Measurements from ENCODE around the gene EXOC2. TPM values are rescaled to one million over a fixed set of nuclear protein-coding genes. Genes with fewer than 3 reads are reported as not detected.

The EXOC2 gene
- total RNA-seq, 2 experiments from 2014 or later, result 31.9 to 35.4 TPM

DNA sequence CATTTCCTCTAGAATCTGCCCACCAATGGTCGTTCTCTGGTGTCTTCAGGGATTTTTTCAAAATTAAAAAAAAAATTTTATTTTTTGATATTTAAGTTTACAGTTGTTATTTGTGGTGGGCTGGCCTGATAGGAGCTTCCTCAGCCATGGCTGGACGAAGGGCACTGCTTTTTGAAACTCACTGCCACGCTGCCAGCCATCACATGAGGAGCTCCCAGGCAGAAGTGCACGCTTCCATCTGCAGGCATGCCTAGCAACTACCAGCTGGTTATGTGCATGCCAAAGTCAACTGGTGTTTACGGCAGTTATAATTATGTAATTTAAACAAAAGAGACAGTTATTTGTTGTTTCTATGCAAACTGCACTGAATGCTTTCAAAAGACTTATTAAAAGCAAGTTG is 196.3 kb downstream of the EXOC2 start:
- Mint-ChIP-seq H3K9me3 (no peaks in the 10 kb centered on the region), H3K4me1 (peaks cover 71% of the 10 kb centered on the region), H3K27ac (no peak overlapping the region), H3K36me3 (peaks cover 22% of the 10 kb centered on the region), H3K4me3 (no peak overlapping the region), H3K27me3 (no peaks in the 10 kb centered on the region)
- ATAC-seq (ENCODE audit: low read depth), result no peak
- DNase-seq, result no peak
- POLR2A ChIA-PET, result interaction anchor here (4.1 kb wide), 1 partner anchor 105 kb away, joined by 34 read pairs; the partner anchor contains the start of gene IRF4

DNA sequence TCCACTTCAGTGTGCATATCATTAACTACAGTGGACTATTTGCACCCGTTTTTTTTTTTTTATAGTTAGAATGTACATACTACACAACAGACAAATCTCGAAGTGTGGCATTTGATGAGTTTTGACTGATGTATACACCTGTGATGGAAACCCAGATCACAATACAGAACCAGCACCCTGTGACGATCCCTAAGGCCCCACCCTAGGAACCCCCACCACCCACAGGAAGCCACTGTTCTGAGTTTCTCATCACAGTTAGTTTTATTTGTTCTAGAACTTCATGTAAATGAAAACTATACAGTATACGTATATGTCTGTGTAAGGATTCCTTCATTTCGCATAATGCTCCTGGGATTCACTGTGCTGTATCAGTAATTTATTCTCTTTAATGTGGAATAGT is 198.5 kb downstream of the EXOC2 start:
- DNase-seq, result no peak
- H3K4me1 Mint-ChIP-seq, result peaks cover 77% of the 10 kb centered on the region
- peaks cover 23% of the 10 kb centered on the region for H3K36me3 Mint-ChIP-seq
- H3K4me3 Mint-ChIP-seq, result peak overlapping the region; percentile 35
- POLR2A ChIA-PET, result no interaction called here
- peak overlapping the region; percentile 91 for H3K27ac Mint-ChIP-seq
- no peak for ATAC-seq (ENCODE audit: low read depth)
- no peaks in the 10 kb centered on the region for H3K9me3 Mint-ChIP-seq
- no peaks in the 10 kb centered on the region for H3K27me3 Mint-ChIP-seq

DNA sequence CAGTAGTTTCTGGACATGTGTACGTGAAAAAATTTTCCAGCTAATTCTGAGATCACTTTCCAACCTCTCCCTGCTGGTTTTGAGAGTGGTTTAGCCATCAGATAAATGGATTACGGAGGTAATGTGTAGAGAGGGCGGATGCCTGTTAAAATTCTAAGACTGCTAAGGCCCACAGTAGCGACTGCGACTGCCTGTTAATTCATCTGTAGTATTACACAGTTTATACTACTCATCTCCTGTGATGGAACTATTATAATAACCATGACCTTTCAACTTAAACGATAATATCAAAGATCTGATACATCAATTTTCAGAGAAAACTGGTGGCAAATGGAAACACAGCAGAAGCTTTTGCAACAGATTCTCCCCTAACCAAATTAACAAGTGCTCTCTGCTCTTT is 199.1 kb downstream of the EXOC2 start:
- ATAC-seq (ENCODE audit: low read depth) (no peak), DNase-seq (no peak)
- H3K9me3 Mint-ChIP-seq, result no peaks in the 10 kb centered on the region
- no peaks in the 10 kb centered on the region for H3K27me3 Mint-ChIP-seq
- peaks cover 77% of the 10 kb centered on the region for H3K4me1 Mint-ChIP-seq
- H3K4me3 Mint-ChIP-seq, result peak overlapping the region; percentile 70
- peaks cover 23% of the 10 kb centered on the region for H3K36me3 Mint-ChIP-seq
- H3K27ac Mint-ChIP-seq, result peak overlapping the region; percentile 91
- POLR2A ChIA-PET, result interaction anchor here (1.0 to 1.5 kb wide), 5 partner anchors 17 to 102 kb away, joined by 3 to 13 read pairs (median 5); partner anchors contain the start of gene IRF4

DNA sequence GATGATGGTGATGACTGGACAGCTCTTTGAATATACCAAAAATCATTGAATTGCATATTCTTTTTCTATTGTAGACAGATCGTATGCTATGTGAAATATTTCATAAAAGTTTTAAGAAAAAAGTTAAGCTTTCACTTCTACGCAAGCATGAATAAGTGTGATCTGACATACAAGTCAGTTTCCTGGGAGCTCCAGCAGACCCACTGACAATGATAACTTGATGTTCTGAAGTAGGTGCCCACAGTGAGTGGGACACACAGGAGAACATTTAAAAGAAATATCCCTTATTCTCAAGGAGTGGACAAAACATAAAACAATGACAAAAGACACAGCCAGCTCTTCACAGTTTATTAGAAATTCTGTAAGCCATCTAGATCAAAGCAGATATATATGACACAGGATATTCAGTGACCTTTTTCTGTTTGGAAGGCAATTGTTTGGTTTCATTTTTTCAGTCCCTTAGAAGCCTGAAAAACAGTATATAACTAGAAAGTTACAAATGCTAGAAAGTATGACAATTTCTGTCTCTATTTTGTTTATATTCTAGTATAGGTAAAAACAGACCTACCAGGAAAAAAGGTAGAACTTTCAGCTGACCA is 200.0 kb downstream of the EXOC2 start:
- Mint-ChIP-seq H3K4me1 (peaks cover 75% of the 10 kb centered on the region), H3K9me3 (no peaks in the 10 kb centered on the region), H3K4me3 (peak overlapping the region; percentile 70), H3K27me3 (no peaks in the 10 kb centered on the region), H3K36me3 (peaks cover 23% of the 10 kb centered on the region), H3K27ac (peak overlapping the region; percentile 91)
- ATAC-seq (ENCODE audit: low read depth) (peak; percentile 15), DNase-seq (no peak)
- POLR2A ChIA-PET, result interaction anchor here (1.0 to 1.5 kb wide), 7 partner anchors 18 to 101 kb away, joined by 3 to 13 read pairs (median 5); partner anchors contain the start of gene IRF4

DNA sequence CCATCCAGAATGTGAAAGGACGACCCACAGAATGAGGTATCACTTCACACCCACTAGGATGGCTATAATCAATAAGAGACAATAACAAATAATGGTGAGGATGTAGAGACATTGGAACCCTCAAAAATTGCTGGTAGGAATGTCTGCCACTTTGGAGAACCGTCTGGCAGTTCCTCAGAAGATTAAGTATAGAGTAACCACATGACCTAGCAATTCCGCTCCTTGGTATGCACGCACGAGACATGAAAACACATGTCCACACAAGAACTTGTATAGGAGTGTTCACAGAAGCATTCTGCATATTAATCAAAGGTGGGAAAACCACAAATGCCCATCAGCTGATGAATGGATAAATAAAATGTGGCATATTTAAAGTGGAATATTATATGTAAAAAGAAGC is 200.8 kb downstream of the EXOC2 start:
- Mint-ChIP-seq H3K27ac (peak overlapping the region; percentile 91), H3K9me3 (no peaks in the 10 kb centered on the region), H3K4me1 (peaks cover 74% of the 10 kb centered on the region), H3K4me3 (peak overlapping the region; percentile 70), H3K27me3 (no peaks in the 10 kb centered on the region), H3K36me3 (peaks cover 24% of the 10 kb centered on the region)
- POLR2A ChIA-PET, result interaction anchor here (1.4 to 4.8 kb wide), 5 partner anchors 18 to 100 kb away, joined by 6 to 63 read pairs (median 35); partner anchors contain the start of gene IRF4
- DNase-seq (no peak), ATAC-seq (ENCODE audit: low read depth) (no peak)

DNA sequence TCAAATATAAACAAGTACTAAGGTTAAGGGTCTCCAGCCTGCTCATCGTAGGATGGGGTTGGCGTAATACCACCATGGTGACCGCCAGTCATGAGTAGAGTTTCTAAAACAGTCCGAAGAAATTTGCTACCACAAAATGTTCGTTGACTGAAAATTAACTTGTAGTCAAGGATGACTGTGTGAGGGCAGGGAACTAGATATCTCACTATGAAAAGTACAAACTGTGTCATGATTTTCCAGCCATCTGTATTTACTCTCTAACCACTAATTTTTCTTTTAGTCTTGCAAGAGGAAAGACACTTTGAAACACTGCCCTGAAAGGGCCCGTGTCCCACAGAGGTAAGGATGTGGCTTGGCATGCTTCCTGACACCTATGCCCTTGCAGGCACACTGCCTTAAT is 201.7 kb downstream of the EXOC2 start:
- ATAC-seq (ENCODE audit: low read depth) (peak; percentile 62), DNase-seq (no peak)
- POLR2A ChIA-PET, result interaction anchor here (1.1 to 4.8 kb wide), 5 partner anchors 8 to 99 kb away, joined by 3 to 63 read pairs (median 38); partner anchors contain the start of gene IRF4
- H3K4me3 Mint-ChIP-seq, result peak overlapping the region; percentile 67
- H3K27me3 Mint-ChIP-seq, result no peaks in the 10 kb centered on the region
- H3K27ac Mint-ChIP-seq, result peak overlapping the region; percentile 91
- no peaks in the 10 kb centered on the region for H3K9me3 Mint-ChIP-seq
- peaks cover 24% of the 10 kb centered on the region for H3K36me3 Mint-ChIP-seq
- H3K4me1 Mint-ChIP-seq, result peaks cover 72% of the 10 kb centered on the region

DNA sequence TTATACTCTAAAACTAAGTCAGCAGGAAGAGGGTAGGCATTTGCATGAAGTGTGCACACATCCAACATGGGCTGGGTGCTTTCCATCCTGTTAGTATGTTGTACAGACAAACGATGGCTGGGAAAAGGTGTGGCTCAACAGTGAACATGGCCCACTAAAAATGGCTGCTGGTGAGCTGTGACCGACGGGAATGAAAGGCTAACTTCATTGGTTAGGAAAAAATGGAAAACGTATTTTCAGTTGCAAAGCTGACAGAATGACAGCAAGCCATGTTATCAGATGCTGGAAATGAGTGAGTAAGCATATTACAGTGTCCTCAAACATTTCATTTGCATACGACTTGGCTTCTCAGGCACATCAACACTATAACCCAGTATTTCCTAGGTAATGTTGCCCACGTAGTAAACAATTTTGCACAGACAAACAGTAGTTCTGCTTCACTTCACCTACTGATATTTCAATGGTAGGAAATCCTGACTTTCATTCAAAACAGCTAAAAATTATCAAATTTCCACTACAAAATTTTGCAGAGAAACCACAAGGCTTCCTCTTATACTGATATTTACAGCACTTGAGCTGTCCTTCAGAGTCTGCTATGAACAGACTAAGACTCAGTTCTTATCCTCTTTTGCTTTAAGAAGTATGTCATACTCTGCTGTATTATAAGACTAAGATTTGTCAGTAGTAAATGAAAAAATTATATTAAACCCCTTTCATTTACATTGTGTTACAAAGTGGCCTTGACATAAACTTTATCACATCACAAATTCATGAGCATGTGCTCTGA is 202.5 kb downstream of the EXOC2 start:
- peak overlapping the region; percentile 91 for H3K27ac Mint-ChIP-seq
- H3K36me3 Mint-ChIP-seq, result peaks cover 22% of the 10 kb centered on the region
- H3K27me3 Mint-ChIP-seq, result no peaks in the 10 kb centered on the region
- peaks cover 68% of the 10 kb centered on the region for H3K4me1 Mint-ChIP-seq
- no peak for DNase-seq
- H3K4me3 Mint-ChIP-seq, result peak overlapping the region; percentile 67
- peak; percentile 38 for ATAC-seq (ENCODE audit: low read depth)
- H3K9me3 Mint-ChIP-seq, result no peaks in the 10 kb centered on the region
- POLR2A ChIA-PET, result interaction anchor here (1.1 to 4.8 kb wide), 9 partner anchors 9 to 99 kb away, joined by 3 to 63 read pairs (median 9); partner anchors contain the start of gene IRF4

DNA sequence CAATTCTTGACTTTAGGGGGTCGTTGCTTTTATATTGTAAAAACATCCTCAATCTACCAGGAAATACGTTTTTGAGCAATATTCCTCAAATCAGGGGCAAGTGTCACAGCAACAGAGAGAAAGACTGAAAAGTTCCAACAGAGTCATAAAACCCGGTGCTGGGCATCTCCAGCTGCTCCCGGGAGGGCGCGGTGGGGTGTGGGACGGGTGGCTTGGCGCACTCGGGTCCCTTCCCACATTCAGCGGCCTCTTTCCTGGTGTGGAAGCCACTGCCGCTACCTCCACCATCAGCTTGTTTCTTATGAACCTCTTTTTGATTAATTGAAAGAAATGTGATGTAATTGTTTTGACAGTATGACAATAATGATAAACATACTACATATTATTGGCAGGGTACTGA is 203.2 kb downstream of the EXOC2 start:
- no peak for ATAC-seq (ENCODE audit: low read depth)
- Mint-ChIP-seq H3K9me3 (no peaks in the 10 kb centered on the region), H3K4me3 (peak overlapping the region; percentile 75), H3K36me3 (peaks cover 19% of the 10 kb centered on the region), H3K27ac (peak overlapping the region; percentile 91), H3K4me1 (peaks cover 64% of the 10 kb centered on the region), H3K27me3 (no peaks in the 10 kb centered on the region)
- POLR2A ChIA-PET, result interaction anchor here (0.5 to 4.8 kb wide), 12 partner anchors 9 to 98 kb away, joined by 3 to 63 read pairs (median 6); partner anchors contain the start of gene IRF4
- DNase-seq, result no peak

DNA sequence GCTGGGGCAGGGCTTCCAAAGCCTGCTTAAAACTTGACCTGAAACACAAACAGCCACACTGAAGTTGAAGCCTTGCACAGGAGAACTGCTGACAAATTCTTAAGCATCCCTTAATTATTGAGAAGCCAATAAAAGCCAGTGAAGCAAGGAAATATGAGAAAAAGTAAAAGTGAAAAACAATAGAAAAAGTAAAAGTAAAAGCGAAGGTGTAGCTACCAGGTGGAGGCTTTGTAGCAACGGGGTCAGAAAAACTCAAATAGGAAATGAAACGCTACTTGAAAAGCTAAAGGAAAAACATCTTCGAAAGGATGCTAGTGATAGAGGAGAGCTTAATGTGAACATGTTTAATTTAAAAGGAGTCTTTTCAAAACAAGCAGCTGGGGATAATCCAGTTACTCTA is 203.9 kb downstream of the EXOC2 start:
- H3K36me3 Mint-ChIP-seq, result peaks cover 25% of the 10 kb centered on the region
- POLR2A ChIA-PET, result interaction anchor here (0.5 to 4.8 kb wide), 12 partner anchors 10 to 97 kb away, joined by 3 to 63 read pairs (median 6); partner anchors contain the start of gene IRF4

DNA sequence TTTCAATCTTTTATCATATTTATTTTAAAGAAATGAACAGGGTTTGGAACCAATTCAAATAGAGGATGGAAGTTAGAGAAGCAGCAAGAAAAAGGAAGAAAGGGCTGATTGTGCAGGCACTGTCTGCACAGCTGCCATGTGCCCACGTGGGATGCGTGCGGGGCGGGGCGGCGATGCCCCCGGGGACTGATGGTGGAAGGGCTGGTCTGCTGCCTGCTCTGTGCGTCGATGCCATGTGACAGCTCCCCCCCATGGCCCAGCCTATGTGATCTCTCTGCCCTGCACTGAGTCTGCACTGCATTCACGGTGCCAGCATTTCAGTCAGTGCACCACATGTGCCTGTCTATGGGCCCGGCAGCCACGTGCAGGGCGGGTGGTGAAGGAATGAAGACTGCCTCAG is 205.0 kb downstream of the EXOC2 start:
- no peak for ATAC-seq (ENCODE audit: low read depth)
- POLR2A ChIA-PET, result interaction anchor here (1.1 to 4.8 kb wide), 4 partner anchors 11 to 96 kb away, joined by 3 to 63 read pairs (median 40); partner anchors contain the start of gene IRF4
- Mint-ChIP-seq H3K4me3 (peak overlapping the region; percentile 14), H3K9me3 (no peaks in the 10 kb centered on the region), H3K27ac (peak overlapping the region; percentile 66), H3K4me1 (peaks cover 56% of the 10 kb centered on the region), H3K27me3 (no peaks in the 10 kb centered on the region), H3K36me3 (peaks cover 27% of the 10 kb centered on the region)
- DNase-seq, result no peak

More for the DNA sequence above, 203.9 kb downstream of the EXOC2 start:
- H3K4me3 Mint-ChIP-seq, result peak overlapping the region; percentile 75
- peak overlapping the region; percentile 91 for H3K27ac Mint-ChIP-seq
- no peaks in the 10 kb centered on the region for H3K9me3 Mint-ChIP-seq
- peaks cover 64% of the 10 kb centered on the region for H3K4me1 Mint-ChIP-seq
- H3K27me3 Mint-ChIP-seq, result no peaks in the 10 kb centered on the region
- no peak for DNase-seq
- ATAC-seq (ENCODE audit: low read depth), result peak; percentile 12

DNA sequence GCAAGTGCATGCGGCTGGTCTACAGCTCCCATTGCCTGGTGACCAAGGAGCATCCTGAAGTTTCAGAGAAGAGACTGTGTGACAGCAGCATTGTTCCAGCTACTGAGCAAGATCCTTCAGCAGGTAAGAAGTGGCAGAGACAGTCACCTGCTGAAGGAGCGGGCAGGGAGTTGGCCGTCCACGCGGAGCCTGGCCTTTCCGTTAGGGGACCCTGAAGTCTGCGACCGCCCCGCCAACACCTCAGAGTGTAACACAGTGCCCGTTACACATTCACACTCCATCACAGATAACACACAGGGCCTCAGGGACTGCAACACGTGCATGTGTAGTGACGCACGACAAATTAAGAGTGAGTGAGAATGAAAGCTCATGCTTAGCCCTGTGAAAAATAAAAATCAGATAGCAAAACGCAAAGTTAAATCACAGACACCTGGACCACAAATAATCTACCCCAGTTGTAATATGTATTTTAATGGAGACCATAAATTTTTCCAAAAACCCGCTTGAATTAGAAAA is 207.2 kb downstream of the EXOC2 start:
- peaks cover 41% of the 10 kb centered on the region for H3K4me1 Mint-ChIP-seq
- no peak for ATAC-seq (ENCODE audit: low read depth)
- H3K27ac Mint-ChIP-seq, result no peak overlapping the region
- H3K27me3 Mint-ChIP-seq, result no peaks in the 10 kb centered on the region
- H3K36me3 Mint-ChIP-seq, result peaks cover 34% of the 10 kb centered on the region
- DNase-seq, result no peak
- H3K4me3 Mint-ChIP-seq, result no peak overlapping the region
- POLR2A ChIA-PET, result no interaction called here
- H3K9me3 Mint-ChIP-seq, result no peaks in the 10 kb centered on the region

DNA sequence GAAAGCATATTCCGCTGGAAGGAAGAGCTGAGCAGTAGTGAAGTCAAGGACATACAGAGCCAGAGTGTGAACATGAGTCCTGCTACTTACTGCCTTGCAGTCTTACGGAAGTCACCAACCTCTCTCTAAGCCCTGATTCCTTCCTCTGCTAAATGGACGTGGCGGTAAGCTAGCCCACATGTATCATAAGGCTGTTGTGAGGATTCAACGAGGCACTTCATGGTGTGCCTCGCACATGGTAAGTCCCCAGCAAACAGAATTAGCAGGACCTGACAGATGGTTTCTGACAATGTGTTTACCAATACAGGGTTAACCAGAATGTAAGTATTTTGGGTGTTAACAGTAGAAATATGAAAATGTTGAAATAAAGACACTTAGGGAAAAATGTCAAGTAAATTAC is 208.2 kb downstream of the EXOC2 start:
- ATAC-seq (ENCODE audit: low read depth) (no peak), DNase-seq (no peak)
- Mint-ChIP-seq H3K36me3 (peaks cover 32% of the 10 kb centered on the region), H3K4me1 (peaks cover 37% of the 10 kb centered on the region), H3K4me3 (no peak overlapping the region), H3K27me3 (no peaks in the 10 kb centered on the region), H3K9me3 (no peaks in the 10 kb centered on the region), H3K27ac (peak overlapping the region; percentile 57)
- POLR2A ChIA-PET, result interaction anchor here (1.4 kb wide), 1 partner anchor 93 kb away, joined by 5 read pairs; the partner anchor contains the start of gene IRF4
